GM12875 (cell line): ENCODE data around the gene TMED5.

ENCODE experiments used
- H3K4me3 ChIP-seq: one replicate; pipeline ENCODE4 v1.5.1; 2011; ENCODE audit warnings: low read depth, low read length, control low read depth
- CTCF ChIP-seq: IDR thresholded peaks from 2 replicates; pipeline ENCODE4 v1.5.1; 2011; ENCODE audit warnings: low read depth, mild to moderate bottlenecking, control low read depth, inconsistent platforms, low read length, moderate library complexity, borderline replicate concordance; ENCODE audit not compliant: insufficient read depth

TMED5 gene

GRCh38 chr1:93154898-93155297 lies 25.3 kb downstream of the TMED5 start:
- no peak overlapping the region for H3K4me3 ChIP-seq
- no peak for TF ChIP-seq CTCF

DNA sequence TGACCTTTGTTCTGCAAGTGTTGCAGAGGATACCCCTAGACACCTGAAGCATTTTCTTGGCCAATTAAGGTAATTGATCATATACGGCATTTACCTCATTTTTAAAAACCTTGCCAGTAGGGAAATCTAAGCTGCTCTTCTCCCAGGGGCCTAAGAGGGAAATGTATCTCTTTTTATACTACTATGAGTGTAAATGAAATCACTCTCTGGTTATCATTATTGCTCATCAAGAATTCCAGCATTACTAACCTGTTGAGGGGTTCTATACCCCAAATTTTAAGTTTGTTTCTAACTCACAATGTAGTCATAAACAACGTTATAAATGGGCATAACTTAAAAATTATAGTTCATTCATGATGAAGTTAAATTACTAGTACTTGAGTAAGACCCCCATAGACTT lies 27.4 kb downstream of the TMED5 start:
- TF ChIP-seq CTCF, result no peak
- no peak overlapping the region for H3K4me3 ChIP-seq

DNA sequence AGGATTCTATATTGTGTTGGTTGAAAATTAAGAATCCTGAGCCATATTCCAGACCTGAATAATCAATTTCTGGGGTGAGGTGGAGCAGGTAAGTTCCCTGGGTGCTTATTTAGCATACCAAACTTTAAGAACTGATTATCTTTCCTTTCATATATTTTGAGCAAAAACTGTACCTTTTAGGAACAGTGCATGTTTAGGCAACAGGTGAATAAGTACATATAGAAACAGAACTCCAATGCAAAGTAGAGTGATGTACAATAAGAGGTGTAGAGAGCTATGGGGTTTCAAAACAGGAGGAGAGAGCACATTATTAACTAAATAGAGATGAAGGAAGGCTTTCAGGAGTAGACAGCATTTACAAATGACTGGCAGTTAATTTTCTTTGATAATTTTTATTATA lies 28.7 kb downstream of the TMED5 start:
- no peak overlapping the region for H3K4me3 ChIP-seq
- TF ChIP-seq CTCF, result no peak

- TF ChIP-seq CTCF, result no peak
- no peak overlapping the region for H3K4me3 ChIP-seq
Measured at GRCh38 chr1:93150729-93151128, 29.5 kb downstream of the TMED5 start.

DNA sequence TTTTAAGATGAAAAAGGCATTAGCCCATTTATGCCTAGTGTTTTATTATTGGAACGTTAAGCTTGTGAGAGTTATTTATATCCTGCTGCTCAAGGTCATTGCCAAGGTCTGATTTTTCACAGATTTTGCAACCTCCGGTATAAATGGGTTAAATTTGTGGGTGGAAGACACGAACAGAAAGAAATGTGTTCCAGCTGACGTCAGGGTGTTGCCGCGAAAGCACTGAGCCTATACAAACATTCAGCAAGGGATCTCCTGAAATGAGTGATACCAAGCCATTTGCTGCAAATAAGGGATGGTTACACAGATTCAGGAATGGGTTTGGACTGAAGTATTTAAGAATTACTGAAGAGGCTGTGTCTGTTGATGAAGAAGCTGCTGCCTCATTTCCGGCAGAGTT lies 32.2 kb downstream of the TMED5 start:
- TF ChIP-seq CTCF, result no peak
- H3K4me3 ChIP-seq, result no peak overlapping the region

- H3K4me3 ChIP-seq, result no peak overlapping the region
- no peak for TF ChIP-seq CTCF
Measured at GRCh38 chr1:93143769-93144168, 36.4 kb downstream of the TMED5 start.

DNA sequence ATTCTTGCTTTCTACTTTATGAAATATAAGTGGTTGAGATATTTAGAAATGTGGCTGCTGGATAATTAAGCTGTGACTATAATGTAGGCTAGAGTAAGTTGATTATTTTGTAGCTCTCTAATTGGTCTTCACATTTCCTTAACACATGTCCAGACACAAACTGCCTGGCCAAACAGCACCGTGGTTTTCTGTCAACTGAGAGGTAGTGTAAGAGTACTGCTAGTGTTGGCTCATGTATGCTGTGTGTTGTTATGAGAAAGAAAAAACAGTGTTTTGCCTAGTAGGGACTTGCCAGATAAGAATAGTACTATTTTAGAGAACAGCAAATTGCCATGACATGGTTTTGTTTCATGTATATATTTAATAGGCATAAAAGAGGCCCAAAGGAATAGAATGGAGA lies 37.1 kb downstream of the TMED5 start:
- no peak overlapping the region for H3K4me3 ChIP-seq
- TF ChIP-seq CTCF, result no peak
